PC-9 (cell line): ENCODE measurements around the gene RPL39. TPM values are rescaled to one million over a fixed set of nuclear protein-coding genes. Genes with fewer than 3 reads are reported as not detected.
"Not testable (repeated sequence)": the region's sequence is repeated elsewhere in the genome, so short reads cannot be mapped to it uniquely, and the experiment has no call there.

ENCODE experiments used
- BruUV-seq: library from RNA; stranded (reverse); fragments of 400-500 nt; replicated peaks from 2 replicates; lab custom pipeline; 2021; lab: Mats Ljungman, UMichigan
- CTCF ChIA-PET: fragments of 300-600 bp; sonication (Branson Sonifier 250); formaldehyde crosslinking; loops from one replicate; lab custom pipeline; 2022; ENCODE audit warnings: antibody characterized with exemption; lab: Charles Lee
- POLR2A ChIA-PET: fragments of 300-600 bp; sonication (Branson Sonifier 250); formaldehyde crosslinking; loops from one replicate; lab custom pipeline; 2022; ENCODE audit warnings: antibody characterized with exemption; ENCODE audit not compliant: unreplicated experiment; lab: Charles Lee
- DNase-seq, 2 experiments: peaks; one replicate each; pipeline versions ENCODE4 v3.0.0 to v3.0.0-alpha.2; 2015 to 2022; ENCODE audit warnings: mixed read lengths in 1 of 2
- H2AFZ ChIP-seq: fragments of 200-600 bp; sonication (generic); 2 replicates; pipeline ENCODE4 v1.8.1; 2017; ENCODE audit warnings: antibody characterized with exemption
- H3F3A ChIP-seq: fragments of 200-600 bp; sonication (generic); 2 replicates; pipeline ENCODE4 v1.8.1; 2017; ENCODE audit warnings: antibody characterized with exemption, mild to moderate bottlenecking, low read depth; ENCODE audit not compliant: insufficient read depth
- H3K27ac ChIP-seq: fragments of 200-600 bp; sonication (generic); 2 replicates; pipeline ENCODE4 v1.6.1; 2016; ENCODE audit warnings: mixed run types
- H3K27me3 ChIP-seq: fragments of 200-600 bp; sonication (generic); 2 replicates; pipeline ENCODE4 v1.6.1; 2016; ENCODE audit warnings: low read depth, mixed run types; ENCODE audit not compliant: insufficient read depth
- H3K36me3 ChIP-seq: fragments of 200-600 bp; sonication (generic); 2 replicates; pipeline ENCODE4 v1.6.1; 2016; ENCODE audit warnings: low read depth, mixed run types
- H3K4me1 ChIP-seq: fragments of 200-600 bp; sonication (generic); replicated peaks from 2 replicates; pipeline ENCODE4 v1.6.1; 2016; ENCODE audit warnings: mixed run types; ENCODE audit not compliant: insufficient read depth
- H3K4me2 ChIP-seq: fragments of 200-600 bp; sonication (generic); 2 replicates; pipeline ENCODE4 v1.6.1; 2017; ENCODE audit warnings: mixed run types
- H3K4me3 ChIP-seq: fragments of 200-600 bp; sonication (generic); 2 replicates; pipeline ENCODE4 v1.6.1; 2016; ENCODE audit warnings: mixed run types
- H3K79me2 ChIP-seq: fragments of 200-600 bp; sonication (generic); 2 replicates; pipeline ENCODE4 v1.6.1; 2017; ENCODE audit warnings: low read depth, mixed run types
- H3K9me2 ChIP-seq: fragments of 200-600 bp; sonication (generic); 2 replicates; pipeline ENCODE4 v1.8.1; 2017; ENCODE audit warnings: mild to moderate bottlenecking; ENCODE audit not compliant: insufficient read depth
- H3K9me3 ChIP-seq: fragments of 200-600 bp; sonication (generic); 2 replicates; pipeline ENCODE4 v1.8.1; 2016; ENCODE audit warnings: low read depth; ENCODE audit not compliant: insufficient read depth
- H4K20me1 ChIP-seq: fragments of 200-600 bp; sonication (generic); 2 replicates; pipeline ENCODE4 v1.8.1; 2017; ENCODE audit not compliant: insufficient read depth
- CTCF ChIP-seq: fragments of 200-600 bp; sonication (generic); conservative IDR thresholded peaks from 2 replicates; pipeline ENCODE4 v1.6.1; 2017; ENCODE audit warnings: mixed run types, antibody characterized with exemption, mild to moderate bottlenecking, moderate library complexity
- EZH2 ChIP-seq: fragments of 200-600 bp; sonication (generic); IDR thresholded peaks from 2 replicates; pipeline ENCODE4 v1.8.0; 2017; ENCODE audit warnings: antibody characterized with exemption, low read depth
- intact Hi-C: fragments of 100-400 bp; cut with micrococcal nuclease; formaldehyde crosslinking; loops from one replicate; pipeline ENCODE4 v1.10.0; 2022; ENCODE audit not compliant: unreplicated experiment
- total RNA-seq: library from RNA; stranded (reverse); gene quantifications from 2 replicates; pipeline ENCODE4 v1.2.3, GENCODE V29; 2021

Gene RPL39
- total RNA-seq, 1 experiment from 2014 or later = 3,660 TPM

- TF ChIP-seq EZH2 = no peak
- no peak for TF ChIP-seq CTCF
- no peak overlapping the region for H3K4me2 ChIP-seq
- H3K27me3 ChIP-seq = peaks cover 4% of the 10 kb centered on the region; the same call in 1 of the 2 replicates
- no peaks in the 10 kb centered on the region for H3K79me2 ChIP-seq
- intact Hi-C loops = no loop called here
- H2AFZ ChIP-seq = no peak overlapping the region
- ChIA-PET POLR2A (no interaction called here), CTCF (no interaction called here)
- no TSS peak for BruUV-seq
- H3K27ac ChIP-seq = no peak overlapping the region
- no peak overlapping the region for H3K4me3 ChIP-seq
- H3K9me3 ChIP-seq = no peaks in the 10 kb centered on the region
- DNase-seq = no peak
- H3K9me2 ChIP-seq = no peaks in the 10 kb centered on the region
- H4K20me1 ChIP-seq = no peaks in the 10 kb centered on the region
- H3F3A ChIP-seq = no peaks in the 10 kb centered on the region
- H3K4me1 ChIP-seq = no peaks in the 10 kb centered on the region
- no peaks in the 10 kb centered on the region for H3K36me3 ChIP-seq
Observed at GRCh38 chrX:119816300-119816699, 24.9 kb upstream of the RPL39 start.

DNA sequence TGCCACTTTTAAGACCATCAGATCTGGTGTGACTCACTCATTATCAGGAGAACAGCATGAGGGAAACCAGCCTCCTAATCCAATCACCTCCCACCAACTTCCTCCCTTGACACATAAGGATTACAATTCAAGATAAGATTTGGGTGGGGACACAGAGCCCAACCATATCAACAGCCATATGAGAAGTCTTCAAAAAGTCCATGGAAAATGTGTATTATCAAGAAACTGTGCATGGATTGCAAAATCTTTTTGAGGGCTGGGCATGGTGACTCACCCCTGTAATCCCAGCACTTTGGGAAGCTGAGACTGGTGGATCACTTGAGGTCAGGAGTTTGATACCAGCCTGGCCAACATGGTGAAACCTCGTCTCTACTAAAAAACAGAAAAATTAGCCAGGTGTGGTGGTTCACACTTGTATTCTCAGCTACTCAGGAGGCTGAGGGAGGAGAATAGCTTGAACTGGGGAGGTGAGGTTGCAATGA, 17.8 kb upstream of the RPL39 start:
- ChIA-PET POLR2A (no interaction called here), CTCF (no interaction called here)
- H3K4me1 ChIP-seq = no peaks in the 10 kb centered on the region
- no peaks in the 10 kb centered on the region for H3K79me2 ChIP-seq
- H3K9me3 ChIP-seq = 0 out of 2 replicates have a peak, but pooled peaks cover 5% of the 10 kb centered on the region
- no peaks in the 10 kb centered on the region for H3F3A ChIP-seq
- H3K27ac ChIP-seq = no peak overlapping the region
- H4K20me1 ChIP-seq = no peaks in the 10 kb centered on the region
- H3K9me2 ChIP-seq = no peaks in the 10 kb centered on the region
- H3K4me2 ChIP-seq = no peak overlapping the region
- H3K4me3 ChIP-seq = no peak overlapping the region
- peaks cover under 1% of the 10 kb centered on the region; the same call in 1 of the 2 replicates for H3K27me3 ChIP-seq
- BruUV-seq = no TSS peak
- H2AFZ ChIP-seq = no peak overlapping the region
- DNase-seq = no peak
- no peak for TF ChIP-seq EZH2
- no peak for TF ChIP-seq CTCF
- intact Hi-C loops = no loop called here
- no peaks in the 10 kb centered on the region for H3K36me3 ChIP-seq

- POLR2A ChIA-PET, H3K36me3 ChIP-seq, intact Hi-C loops, H3K4me1 ChIP-seq, DNase-seq, H3K27ac ChIP-seq, H3K9me3 ChIP-seq, H2AFZ ChIP-seq, H3K27me3 ChIP-seq, H3F3A ChIP-seq, BruUV-seq, H3K9me2 ChIP-seq, H4K20me1 ChIP-seq, H3K79me2 ChIP-seq, H3K4me2 ChIP-seq, CTCF ChIA-PET, H3K4me3 ChIP-seq: not testable (repeated sequence)
Observed at GRCh38 chrX:119808461-119808860, 17.0 kb upstream of the RPL39 start.

GRCh38 chrX:119802546-119802945, 11.1 kb upstream of the RPL39 start:
- ChIA-PET POLR2A (no interaction called here), CTCF (no interaction called here)
- H3K27ac ChIP-seq = no peak overlapping the region
- no peaks in the 10 kb centered on the region for H3K36me3 ChIP-seq
- intact Hi-C loops = no loop called here
- no peak for DNase-seq
- H4K20me1 ChIP-seq = no peaks in the 10 kb centered on the region
- no peaks in the 10 kb centered on the region for H3K4me1 ChIP-seq
- no peak overlapping the region for H3K4me3 ChIP-seq
- H3K9me2 ChIP-seq = no peaks in the 10 kb centered on the region
- no peak overlapping the region for H2AFZ ChIP-seq
- BruUV-seq = no TSS peak
- TF ChIP-seq EZH2 (no peak), CTCF (no peak)
- no peaks in the 10 kb centered on the region; the same call in 1 of the 2 replicates for H3K9me3 ChIP-seq
- H3F3A ChIP-seq = no peaks in the 10 kb centered on the region
- H3K79me2 ChIP-seq = no peaks in the 10 kb centered on the region
- no peak overlapping the region for H3K4me2 ChIP-seq
- no peaks in the 10 kb centered on the region for H3K27me3 ChIP-seq
